ENCODE data around the gene ADGRF1. TPM values are rescaled to one million over a fixed set of nuclear protein-coding genes. Genes with fewer than 3 reads are reported as not detected.
A peak's percentile ranks its signal among the peaks of the same experiment; 100 is the strongest.

The ADGRF1 gene
- total RNA-seq, 1 donor from 2014 or later, result not detected

DNA sequence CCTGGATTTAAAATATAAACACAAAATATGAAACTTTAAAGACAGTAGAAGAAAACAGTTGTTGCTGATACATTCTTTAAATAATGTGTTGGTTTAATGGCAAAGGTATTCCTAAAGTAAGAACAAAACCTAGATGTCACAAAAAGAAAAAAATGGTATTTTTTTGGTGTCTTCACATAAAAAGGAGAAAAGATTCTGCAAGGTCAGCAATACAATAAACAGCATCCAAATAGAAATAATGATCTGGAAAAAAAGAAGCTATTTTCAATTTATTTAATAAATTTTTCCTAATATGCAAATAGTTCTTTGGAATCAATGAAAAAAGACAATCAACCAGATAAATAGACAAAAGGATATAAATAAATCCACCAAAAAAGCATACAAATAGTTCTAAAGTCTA lies 6.5 kb upstream of the ADGRF1 start:
- Mint-ChIP-seq H3K36me3 (ENCODE audit: low read depth) (no peaks in the 10 kb centered on the region), H3K9me3 (ENCODE audit: low read depth) (no peaks in the 10 kb centered on the region), H3K4me3 (ENCODE audit: unreplicated experiment) (no peak overlapping the region), H3K27ac (ENCODE audit: unreplicated experiment) (no peak overlapping the region), H3K4me1 (ENCODE audit: low read depth) (peaks cover 18% of the 10 kb centered on the region), H3K27me3 (ENCODE audit: low read depth) (peaks cover 3% of the 10 kb centered on the region)
- no peak for TF ChIP-seq CTCF (IDR thresholded peaks at IDR 0.05)
- DNase-seq (ENCODE audit: low spot score), result no peak

DNA sequence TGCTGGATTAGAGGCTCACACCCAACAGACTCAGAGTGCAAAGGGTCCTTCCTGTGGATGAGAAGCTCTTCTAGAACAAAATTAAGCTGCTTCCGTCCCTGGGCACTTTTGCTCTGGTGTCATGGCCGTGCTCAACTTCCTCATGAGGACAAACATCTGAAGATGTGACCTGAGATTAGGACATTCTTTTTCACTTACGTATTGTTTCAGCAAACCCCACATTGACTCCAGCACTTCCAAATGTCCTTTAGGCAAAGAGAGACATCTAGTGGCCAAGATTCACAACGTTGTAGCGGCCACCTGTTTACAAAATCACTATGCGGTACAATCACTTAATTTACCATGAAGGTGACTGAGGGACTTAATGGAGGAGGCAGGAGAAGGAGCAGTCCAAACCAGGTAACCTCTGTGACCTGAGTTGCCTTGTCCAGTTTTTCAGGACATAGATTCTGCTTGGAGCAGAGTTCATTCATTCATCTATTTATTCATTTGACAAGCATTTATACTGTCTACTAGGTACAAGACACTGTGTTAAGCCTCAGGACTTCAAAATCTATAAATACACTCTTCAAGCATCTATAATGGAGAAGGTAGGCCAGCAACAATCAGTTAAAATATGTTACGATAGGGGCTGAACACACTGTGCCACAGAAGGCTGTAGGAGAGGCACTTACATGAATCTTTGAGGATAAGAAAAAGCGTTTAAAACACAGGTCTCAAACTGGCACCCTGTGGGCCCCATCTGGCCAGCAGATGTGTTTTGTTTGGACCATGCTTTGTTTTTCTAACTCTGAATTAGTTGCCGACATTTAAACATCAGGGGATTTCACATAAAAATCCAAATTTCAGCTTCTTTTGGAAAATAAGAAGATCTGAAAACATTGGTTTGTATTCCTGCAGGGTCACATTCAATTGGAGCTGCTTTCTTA lies 5.6 kb upstream of the ADGRF1 start:
- Mint-ChIP-seq H3K4me1 (ENCODE audit: low read depth) (peaks cover 18% of the 10 kb centered on the region), H3K36me3 (ENCODE audit: low read depth) (no peaks in the 10 kb centered on the region), H3K27ac (ENCODE audit: unreplicated experiment) (peak overlapping the region; percentile 8), H3K27me3 (ENCODE audit: low read depth) (peaks cover 3% of the 10 kb centered on the region), H3K4me3 (ENCODE audit: unreplicated experiment) (no peak overlapping the region), H3K9me3 (ENCODE audit: low read depth) (no peaks in the 10 kb centered on the region)
- no peak for DNase-seq (ENCODE audit: low spot score)
- peak; percentile 97 for TF ChIP-seq CTCF (IDR thresholded peaks at IDR 0.05)

- H3K9me3 Mint-ChIP-seq (ENCODE audit: low read depth), result no peaks in the 10 kb centered on the region
- H3K36me3 Mint-ChIP-seq (ENCODE audit: low read depth), result no peaks in the 10 kb centered on the region
- DNase-seq (ENCODE audit: low spot score), result no peak
- H3K27ac Mint-ChIP-seq (ENCODE audit: unreplicated experiment), result no peak overlapping the region
- peaks cover 18% of the 10 kb centered on the region for H3K4me1 Mint-ChIP-seq (ENCODE audit: low read depth)
- H3K4me3 Mint-ChIP-seq (ENCODE audit: unreplicated experiment), result no peak overlapping the region
- TF ChIP-seq CTCF (IDR thresholded peaks at IDR 0.05), result no peak
- H3K27me3 Mint-ChIP-seq (ENCODE audit: low read depth), result peaks cover 3% of the 10 kb centered on the region
Measured at GRCh38 chr6:47047097-47047478, 5.0 kb upstream of the ADGRF1 start.

DNA sequence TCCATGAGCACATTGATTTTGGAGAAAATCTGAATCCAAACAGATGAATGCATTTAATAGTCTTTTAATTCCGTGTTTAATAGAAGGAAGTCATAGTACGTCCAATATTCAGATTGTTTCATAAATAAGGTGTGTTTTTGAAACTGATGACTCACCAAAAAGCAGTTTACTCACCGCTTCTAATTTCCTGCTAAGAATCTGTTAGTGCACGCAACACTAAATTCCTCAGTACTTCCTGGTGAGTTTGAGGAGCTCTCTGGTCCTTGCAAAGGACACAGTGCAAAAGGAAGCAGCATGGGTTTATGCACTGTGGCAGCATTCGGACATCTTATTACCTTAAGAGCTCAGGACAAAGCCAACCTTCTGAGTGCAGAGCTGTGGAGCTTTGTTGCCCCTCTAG lies 2.3 kb upstream of the ADGRF1 start:
- Mint-ChIP-seq H3K27me3 (ENCODE audit: low read depth) (peaks cover 5% of the 10 kb centered on the region), H3K9me3 (ENCODE audit: low read depth) (no peaks in the 10 kb centered on the region), H3K4me1 (ENCODE audit: low read depth) (peaks cover 18% of the 10 kb centered on the region), H3K27ac (ENCODE audit: unreplicated experiment) (no peak overlapping the region), H3K4me3 (ENCODE audit: unreplicated experiment) (no peak overlapping the region), H3K36me3 (ENCODE audit: low read depth) (no peaks in the 10 kb centered on the region)
- TF ChIP-seq CTCF (IDR thresholded peaks at IDR 0.05), result no peak
- DNase-seq (ENCODE audit: low spot score), result no peak

DNA sequence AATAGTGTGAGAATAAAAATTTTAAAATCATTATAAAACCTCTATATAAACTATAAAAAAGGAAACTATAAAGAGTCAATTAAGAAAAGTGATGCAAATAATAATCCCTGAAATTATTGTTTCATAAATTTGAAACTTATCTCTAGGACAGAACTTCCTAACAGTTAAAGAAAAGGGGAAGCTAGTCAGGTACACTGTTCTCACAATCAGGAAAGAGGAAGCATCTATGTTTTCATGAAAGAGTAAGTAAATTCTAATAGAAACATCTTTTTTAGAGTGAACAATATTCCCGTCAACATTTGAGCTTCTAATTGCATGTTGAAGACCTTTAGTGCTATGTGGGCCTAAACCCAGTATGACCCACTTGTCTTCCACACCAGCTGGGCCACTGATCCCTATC lies 1.2 kb upstream of the ADGRF1 start:
- no peak for DNase-seq (ENCODE audit: low spot score)
- Mint-ChIP-seq H3K4me1 (ENCODE audit: low read depth) (peaks cover 15% of the 10 kb centered on the region), H3K27me3 (ENCODE audit: low read depth) (peaks cover 9% of the 10 kb centered on the region), H3K4me3 (ENCODE audit: unreplicated experiment) (no peak overlapping the region), H3K27ac (ENCODE audit: unreplicated experiment) (no peak overlapping the region), H3K36me3 (ENCODE audit: low read depth) (no peaks in the 10 kb centered on the region), H3K9me3 (ENCODE audit: low read depth) (no peaks in the 10 kb centered on the region)
- no peak for TF ChIP-seq CTCF (IDR thresholded peaks at IDR 0.05)
